GM12801 (cell line): ENCODE results near the gene PRKAR1B.

Source experiments
- TF ChIP-seq, protein P1 (sequence below): IDR thresholded peaks from one replicate; pipeline ENCODE4 v1.5.1; 2011; ENCODE audit warnings: control low read depth; ENCODE audit not compliant: insufficient read length; ENCODE audit errors: extremely low read depth

The PRKAR1B gene

GRCh38 chr7:724298-724697 lies 2.8 kb downstream of the PRKAR1B start:
- TF ChIP-seq, protein P1, sequence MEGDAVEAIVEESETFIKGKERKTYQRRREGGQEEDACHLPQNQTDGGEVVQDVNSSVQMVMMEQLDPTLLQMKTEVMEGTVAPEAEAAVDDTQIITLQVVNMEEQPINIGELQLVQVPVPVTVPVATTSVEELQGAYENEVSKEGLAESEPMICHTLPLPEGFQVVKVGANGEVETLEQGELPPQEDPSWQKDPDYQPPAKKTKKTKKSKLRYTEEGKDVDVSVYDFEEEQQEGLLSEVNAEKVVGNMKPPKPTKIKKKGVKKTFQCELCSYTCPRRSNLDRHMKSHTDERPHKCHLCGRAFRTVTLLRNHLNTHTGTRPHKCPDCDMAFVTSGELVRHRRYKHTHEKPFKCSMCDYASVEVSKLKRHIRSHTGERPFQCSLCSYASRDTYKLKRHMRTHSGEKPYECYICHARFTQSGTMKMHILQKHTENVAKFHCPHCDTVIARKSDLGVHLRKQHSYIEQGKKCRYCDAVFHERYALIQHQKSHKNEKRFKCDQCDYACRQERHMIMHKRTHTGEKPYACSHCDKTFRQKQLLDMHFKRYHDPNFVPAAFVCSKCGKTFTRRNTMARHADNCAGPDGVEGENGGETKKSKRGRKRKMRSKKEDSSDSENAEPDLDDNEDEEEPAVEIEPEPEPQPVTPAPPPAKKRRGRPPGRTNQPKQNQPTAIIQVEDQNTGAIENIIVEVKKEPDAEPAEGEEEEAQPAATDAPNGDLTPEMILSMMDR: no peak

DNA sequence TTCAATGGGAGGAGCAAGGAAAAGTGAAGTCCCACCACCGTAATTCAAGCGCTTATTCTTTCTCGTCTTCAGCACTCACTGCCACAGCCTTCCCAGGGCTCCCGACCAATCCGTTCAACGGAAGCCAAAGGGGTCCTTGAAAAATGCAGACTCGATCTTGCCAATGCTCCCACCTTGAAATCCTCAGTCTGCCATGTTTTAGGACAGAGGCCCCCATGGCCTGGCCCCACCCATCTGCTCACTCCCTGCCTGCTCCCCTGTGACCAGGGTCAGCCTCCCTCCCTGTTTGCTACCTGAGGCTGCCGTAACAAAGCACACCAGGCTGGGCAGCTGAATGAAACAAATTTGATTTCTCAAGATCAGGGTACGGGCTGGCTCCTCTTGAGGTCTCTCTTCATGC lies 3.5 kb downstream of the PRKAR1B start:
- TF ChIP-seq, protein P1: no peak

DNA sequence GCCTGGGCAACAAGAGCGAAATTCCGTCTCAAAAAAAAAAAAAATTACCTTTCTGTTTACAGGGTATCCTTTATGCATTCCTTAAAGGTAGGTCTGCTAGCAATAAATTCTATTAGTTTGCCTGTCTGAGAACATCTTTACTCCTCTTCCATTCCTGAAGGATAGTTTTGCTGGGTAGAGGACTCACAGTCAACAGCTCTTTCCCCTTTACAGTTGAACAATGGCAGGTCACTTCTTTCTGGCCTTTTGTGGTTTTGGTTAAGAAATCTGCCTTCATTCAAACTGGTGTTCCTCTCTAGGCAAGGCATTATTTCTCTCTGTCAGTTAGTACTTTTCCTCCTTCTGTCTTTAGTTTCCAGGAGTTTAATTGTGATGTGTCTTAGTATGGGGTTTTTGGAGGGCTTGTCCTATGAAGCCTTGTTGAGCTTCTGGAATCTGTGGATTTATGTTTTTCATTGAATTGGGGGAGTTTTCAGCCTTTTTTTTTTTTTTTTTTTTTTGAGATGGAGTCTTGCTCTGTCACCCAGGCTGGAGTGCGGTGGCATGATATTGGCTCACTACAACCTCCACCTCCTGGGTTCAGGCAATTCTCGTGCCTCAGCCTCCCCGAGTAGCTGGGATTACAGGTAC lies 5.3 kb downstream of the PRKAR1B start:
- TF ChIP-seq, protein P1: no peak

GRCh38 chr7:716636-717035 lies 10.4 kb downstream of the PRKAR1B start:
- TF ChIP-seq, protein P1: no peak

DNA sequence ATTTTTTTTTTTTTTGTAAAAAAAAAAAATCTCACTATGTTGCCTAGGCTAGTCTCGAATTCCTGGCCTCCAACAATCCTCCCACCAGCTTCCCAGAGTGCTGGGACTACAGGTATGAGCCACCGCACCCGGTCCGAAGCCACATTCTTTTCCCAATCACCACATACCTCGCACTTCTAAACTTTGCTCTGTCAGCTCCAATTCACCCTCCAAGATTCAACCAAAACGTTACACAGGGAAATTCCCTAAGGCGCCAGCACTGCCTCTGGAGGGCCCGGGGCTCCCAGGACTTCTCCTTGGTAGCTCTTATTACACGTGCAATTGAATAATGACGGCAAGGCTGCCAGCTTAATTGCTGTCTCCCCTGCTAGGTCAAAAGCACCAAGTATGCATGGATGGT lies 10.9 kb downstream of the PRKAR1B start:
- TF ChIP-seq, protein P1: no peak

DNA sequence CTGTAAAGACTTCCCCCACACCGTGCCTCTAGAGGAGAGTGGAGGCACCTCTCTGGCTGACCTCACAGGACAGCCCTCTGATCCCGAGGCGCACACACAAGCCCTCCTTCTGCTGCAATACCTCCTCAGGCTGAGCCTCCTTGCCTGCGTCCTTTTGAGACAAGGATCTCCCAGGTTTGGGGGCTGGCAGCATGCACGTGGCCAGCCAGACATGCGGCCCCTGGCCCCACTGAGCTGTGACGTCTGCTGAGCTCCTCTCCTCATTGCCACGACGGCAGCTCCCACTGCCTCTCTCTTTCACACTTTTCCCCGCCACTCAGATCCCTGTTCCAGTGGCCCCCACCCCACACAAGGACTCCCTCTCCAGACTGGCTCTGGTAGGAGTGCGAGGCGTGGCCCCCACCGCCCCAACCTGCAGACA lies 12.8 kb downstream of the PRKAR1B start:
- TF ChIP-seq, protein P1: no peak

DNA sequence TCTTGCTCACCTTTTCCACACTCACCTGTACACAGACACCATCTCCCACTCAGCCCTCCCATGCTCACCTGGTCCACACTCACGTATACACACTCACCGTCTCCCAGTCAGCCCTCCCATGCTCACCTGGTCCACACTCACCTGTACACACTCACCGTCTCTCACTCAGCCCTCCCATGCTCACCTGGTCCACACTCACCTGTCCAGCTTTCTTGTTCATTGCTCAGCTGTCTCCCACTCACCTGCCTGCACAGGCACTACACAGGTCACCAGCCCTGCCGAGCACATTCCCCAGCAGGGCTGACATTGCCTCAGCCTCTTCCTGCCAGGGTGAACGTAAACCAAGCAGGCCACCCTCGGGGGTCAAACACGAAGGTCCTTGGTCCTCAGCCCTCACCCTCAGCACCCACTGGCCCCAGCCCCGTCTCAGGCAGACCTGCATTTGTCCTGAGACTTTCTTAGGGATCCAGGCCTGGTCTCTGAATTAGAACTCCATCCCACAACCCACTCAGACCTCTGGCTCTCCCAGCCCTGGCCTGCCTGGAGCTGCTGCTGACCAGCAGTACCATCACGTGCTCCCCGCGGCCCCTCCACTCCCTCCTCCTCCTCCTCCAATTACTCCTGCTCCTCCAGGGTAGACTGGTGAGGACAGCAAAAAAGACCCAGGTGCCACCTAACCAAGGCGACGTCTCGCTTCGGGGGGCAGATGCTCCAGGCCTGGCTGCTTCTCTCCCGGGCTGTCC lies 13.4 kb downstream of the PRKAR1B start:
- TF ChIP-seq, protein P1: no peak
